ENCODE results near the gene TRAF5.

The TRAF5 gene

DNA sequence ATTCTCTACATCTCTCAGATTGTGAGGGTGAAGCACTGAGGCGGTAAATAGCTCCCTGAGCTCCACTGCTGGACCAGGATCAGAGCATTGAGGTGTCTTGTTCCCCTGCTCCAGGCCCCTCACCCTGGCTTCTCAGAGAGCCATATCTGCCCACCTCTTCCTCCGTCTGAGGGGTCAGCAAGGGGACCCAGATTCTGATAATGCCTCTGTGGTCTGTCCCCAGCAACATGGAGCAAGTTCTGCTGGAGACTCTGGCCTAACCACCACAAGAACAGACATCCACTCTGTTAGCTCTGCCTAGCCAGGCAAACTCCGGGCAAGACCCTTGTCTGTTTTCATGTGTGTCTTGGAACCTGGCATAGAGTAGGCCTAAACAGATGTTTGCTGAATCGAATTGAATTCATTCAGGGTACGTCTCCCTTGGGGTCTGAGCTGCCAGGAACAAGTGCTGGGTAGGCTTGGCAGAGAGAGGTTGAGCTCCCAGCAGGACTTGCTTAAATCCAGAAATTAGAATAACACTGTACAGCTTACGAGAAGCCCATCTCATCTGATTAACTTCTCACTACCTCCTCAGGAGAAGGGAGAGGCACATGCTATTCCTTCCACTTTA lies 2.3 kb downstream of the TRAF5 start:
- DNase-seq = no peak

GRCh38 chr1:211329764-211330201 lies 3.1 kb downstream of the TRAF5 start:
- DNase-seq = no peak

- no peak for DNase-seq
Observed at GRCh38 chr1:211330282-211330936, 3.8 kb downstream of the TRAF5 start.

DNA sequence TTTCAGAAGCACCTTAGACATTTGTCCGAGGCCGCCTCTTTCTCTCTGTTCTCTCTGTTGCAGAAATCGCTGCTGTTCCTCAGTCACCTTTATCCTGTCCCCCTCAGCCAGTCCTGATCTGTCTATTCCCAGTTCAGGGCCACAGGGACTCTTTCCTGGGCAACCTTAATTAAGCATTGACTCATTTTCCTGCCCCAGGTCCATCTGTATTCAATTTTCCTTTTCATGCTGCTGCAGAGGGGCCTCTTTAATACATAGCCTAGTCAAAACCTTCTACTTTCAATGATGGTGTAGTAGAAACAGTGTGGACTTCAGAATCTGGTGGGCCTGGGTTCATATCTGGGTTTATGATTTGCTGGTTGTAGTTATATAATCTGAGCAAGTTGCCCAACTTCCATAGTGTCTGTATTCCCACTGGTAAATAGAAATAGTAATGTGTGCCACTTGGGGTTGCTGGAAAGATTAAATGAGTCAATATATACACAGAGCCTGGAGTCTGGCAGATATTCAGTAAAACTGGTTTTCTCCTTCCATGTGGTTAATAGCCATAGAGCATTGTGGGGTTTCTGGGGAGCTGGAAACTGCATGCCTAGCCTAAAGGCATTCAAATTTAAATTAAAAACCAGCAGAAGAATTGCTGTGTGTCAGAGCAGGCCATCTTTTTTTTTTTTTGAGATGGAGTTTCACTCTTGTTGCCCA lies 4.5 kb downstream of the TRAF5 start:
- DNase-seq = no peak

DNA sequence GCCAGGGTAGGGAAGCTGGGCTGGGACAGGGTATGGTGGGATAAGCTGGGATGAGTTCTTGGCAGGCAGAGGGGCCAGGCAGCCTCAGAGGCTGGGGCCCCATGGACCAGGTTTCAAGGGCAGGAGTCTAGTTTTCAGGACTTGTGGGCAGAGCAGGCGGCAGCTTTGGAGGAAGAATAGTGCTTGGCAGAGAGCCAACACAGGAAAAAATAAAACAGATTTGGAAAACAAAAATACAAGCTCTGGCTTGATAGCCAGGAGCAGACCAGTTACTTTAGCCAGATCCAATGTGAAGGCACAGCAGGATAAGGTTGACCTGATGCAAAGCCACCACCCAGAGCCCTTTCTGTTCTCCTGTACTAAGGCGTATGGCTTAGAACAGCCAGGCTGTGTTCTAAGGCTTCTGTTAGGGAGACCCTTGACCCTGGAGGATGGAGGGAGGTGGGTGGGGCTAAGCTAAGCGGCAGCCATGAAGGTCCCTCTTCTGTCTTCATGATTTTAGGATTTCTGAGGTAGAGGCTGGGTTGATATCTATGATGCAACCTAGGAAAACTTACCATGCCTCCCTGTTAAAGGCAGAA lies 5.5 kb downstream of the TRAF5 start:
- DNase-seq = no peak

DNA sequence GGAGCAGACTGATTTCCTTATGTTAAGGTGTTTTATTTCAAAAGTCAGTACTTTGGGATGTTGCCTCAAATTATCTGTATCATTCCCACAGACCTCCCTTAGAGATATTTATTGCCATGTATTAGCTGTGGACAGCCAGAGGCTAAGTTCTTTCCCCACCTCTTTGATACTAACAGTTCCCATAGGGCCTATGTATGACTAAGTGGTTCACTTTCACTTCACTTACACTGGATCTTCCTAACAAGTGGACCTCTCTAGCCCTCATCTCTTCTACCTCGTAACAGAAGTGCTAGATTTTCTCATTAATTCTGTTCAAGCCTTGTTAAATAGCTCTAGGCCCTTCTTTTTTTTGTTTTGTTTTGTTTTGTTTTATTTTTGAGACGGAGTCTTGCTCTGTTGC lies 6.2 kb downstream of the TRAF5 start:
- DNase-seq = no peak

DNA sequence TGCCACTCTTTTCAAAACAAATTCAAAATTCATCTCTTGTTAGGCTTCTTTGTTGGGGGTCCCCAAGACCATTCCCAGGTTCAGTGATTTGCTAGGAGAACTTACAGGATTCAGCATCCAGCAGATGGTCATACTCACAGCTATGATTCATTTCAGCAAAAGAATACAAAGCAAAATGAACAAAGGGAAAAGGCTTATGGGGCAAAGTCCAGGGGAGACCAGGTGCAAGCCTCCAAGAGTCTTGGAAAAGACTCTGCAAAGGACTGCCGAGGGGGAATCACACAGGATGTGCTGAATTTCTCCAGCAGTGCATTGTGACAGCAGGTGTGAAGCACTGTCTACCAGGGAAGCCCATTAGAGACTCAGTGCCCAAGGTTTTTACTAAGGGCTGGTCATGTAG lies 7.3 kb downstream of the TRAF5 start:
- DNase-seq = no peak

DNA sequence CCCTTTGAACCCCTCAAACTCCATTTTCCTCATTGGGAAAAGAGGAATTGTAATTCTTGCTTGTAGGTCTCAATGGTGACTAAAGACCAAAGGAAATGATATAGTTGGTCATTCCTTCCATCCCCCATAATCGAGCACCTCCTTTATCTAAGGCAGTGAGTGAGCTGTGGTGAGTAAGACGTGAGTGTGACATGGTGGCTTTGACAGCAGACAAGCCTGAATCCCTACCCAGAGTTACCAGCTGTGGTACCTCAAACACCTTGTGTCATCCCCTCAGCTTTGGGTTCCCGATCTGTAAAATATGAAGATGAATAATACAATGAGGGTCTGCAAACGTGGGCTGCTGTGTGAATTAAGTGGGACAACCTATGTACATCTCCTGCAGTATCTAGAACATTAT lies 8.4 kb downstream of the TRAF5 start:
- DNase-seq = no peak

DNA sequence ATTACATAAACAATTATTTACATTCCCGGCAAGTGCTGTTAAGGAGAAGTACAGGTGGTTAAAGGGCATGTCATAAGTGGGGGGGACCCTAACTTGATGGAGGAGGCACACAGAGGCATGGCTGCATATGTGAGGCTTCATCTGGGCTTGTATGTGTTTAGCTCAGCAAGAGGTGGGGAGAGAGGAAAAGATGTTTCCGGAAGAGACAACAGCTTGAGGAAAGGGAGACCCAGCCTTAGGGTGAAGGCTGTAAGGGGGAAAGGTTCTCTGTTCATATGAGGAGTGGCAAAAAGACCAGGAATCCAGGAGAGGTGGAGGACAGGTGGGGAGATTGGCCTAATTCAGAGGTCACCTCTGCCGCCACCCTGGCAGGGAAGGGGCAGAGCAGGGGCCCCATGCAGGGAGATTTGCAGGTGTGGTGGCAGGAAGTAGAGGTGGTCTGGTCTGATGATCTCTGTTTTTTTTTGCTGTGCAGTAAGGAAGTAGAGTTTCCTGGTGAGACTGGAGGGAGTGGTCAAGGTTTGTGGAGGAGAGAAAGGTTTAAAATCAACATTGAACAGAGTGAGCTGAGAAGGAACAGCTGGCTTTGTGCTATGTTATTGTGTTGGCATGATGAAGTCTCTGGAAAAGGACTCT lies 9.0 kb downstream of the TRAF5 start:
- DNase-seq = no peak

DNA sequence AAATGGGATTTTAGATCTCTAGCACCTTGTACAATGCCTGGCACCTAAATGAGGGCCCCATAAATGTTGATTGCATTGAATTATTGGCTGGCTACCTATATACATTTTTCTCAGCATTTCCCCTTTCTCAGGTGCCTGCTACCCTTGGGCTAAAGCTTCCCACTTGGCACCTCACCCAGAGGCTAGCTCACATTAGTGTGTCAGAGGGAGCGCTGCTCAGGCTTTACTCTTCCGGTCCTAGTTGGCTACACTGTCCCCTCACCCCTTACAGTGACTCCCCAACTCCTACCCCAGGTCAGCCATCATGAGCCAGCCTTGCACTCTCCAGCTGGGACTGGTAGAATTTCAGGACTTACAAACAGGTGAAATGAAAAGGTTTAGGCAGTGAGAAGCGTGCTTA lies 9.5 kb downstream of the TRAF5 start:
- no peak for DNase-seq

DNA sequence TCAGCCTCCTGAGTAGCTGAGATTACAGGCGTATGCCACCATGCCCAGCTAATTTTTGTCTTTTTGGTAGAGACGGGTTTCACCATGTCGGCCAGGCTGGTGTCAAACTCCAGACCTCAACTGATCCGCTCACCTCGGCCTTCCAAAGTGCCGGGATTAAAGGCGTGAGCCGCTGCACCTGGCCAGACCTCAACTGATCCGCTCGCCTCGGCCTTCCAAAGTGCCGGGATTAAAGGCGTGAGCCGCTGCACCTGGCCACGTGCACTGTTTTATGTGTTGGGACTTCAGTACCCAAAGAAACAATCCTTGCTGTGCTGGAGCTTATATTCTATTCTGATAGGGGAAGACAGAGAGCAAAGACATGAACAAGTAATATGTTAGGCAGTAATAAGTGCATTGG lies 10.1 kb downstream of the TRAF5 start:
- DNase-seq = no peak

GRCh38 chr1:211337430-211338223 lies 11.0 kb downstream of the TRAF5 start:
- no peak for DNase-seq

DNA sequence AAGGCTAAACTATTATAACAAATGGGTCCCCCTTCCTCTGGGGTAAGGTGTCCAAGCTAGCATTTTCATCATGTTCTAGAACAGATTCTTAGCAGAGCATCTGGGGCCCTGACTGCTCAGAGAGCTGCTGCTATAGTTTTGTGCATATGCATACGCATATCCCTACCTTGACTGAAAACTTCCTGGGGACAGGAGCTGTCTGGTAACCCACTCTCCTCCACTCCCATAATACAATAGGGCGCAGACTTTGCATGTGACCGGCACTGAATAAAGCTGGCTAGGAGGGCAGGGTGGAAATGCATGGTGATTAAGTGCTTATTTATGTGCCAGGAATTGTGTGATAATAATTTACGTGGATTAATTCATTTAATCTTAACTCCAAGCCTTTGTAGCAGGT lies 11.6 kb downstream of the TRAF5 start:
- no peak for DNase-seq

GRCh38 chr1:211339631-211340041 lies 13.0 kb downstream of the TRAF5 start:
- DNase-seq = no peak

GRCh38 chr1:211340622-211341507 lies 14.2 kb downstream of the TRAF5 start:
- DNase-seq = no peak

- DNase-seq = no peak
Observed at GRCh38 chr1:211341999-211342398, 15.4 kb downstream of the TRAF5 start.

DNA sequence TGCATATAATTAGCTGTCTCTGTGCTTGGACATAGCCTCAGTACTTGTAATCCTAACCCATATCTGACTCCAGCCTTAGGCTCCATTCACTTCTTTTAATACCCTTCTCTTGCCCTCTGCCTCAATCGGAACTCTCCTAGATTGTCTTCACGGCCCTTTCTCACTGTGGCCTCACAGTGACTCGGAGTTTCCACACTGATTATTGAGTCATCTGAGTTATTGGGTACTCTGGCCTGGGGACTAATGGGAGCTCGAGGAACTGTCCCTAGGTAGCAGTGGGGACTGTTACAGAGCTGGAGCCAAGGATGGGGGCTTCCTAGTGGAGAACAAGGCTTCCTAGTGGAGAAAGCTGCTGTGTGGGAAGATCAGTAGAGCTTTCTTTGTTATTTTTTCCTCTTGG lies 17.0 kb downstream of the TRAF5 start:
- DNase-seq = no peak

DNA sequence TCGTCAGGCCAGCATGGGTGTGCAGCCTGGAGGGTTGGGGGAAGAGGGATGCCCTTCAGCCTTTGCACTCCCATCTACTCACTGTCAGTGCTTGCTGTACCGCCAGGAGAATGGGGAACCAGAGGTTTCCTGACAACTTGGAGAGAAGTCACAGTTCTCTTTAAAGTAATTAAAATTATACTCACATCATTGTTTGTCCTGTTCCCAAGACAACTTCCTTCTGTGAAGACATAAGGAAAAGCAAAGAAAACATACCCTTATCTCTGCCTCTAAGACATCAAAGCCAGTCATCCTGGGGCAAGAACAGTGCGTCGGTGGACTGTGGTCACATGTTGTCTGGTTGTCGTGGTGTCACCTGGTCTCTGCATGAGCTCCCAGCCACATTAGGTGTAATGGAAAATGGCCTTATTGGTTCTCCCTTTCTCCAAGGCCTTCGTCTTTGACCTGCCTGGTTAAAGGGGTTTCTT lies 17.6 kb downstream of the TRAF5 start:
- no peak for DNase-seq

DNA sequence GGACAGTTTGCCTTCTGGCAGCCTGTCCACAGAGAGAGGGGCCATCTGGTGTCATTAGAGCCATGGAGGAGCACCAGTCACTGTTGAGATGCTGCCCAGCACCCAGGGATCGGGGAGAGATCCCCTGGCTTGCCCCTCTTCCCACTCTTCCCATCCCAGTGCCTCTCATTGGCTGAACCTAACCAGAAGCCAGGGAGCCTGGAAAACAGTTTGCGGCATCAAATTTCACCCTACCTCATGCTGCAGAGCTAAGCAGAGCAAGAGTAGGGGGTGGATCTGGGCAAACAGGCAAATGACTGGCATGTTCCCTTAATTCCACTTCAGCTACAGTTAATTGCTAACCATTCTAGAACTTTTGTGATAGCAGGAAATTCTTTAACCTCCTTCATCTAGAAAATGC lies 19.1 kb downstream of the TRAF5 start:
- peak; percentile 10 for DNase-seq

GRCh38 chr1:211347077-211347844 lies 20.6 kb downstream of the TRAF5 start:
- no peak for DNase-seq

- DNase-seq = no peak
Observed at GRCh38 chr1:211348547-211348946, 21.9 kb downstream of the TRAF5 start.

Data from NCI-H1092 treated with DMSO at 0.1 percent for 48 hours (cell line).